HCT116 (cell line): ENCODE data around the gene ATF6B. TPM values are rescaled to one million over a fixed set of nuclear protein-coding genes. Genes with fewer than 3 reads are reported as not detected.

ENCODE experiments used
- ATAC-seq: fragments of 200-7000 bp; cut with Tn5 transposase; 2 replicates; pipeline ENCODE4 v1.9.1; 2020; ENCODE audit warnings: mild to moderate bottlenecking, moderate library complexity
- BruUV-seq: library from RNA; stranded (reverse); fragments of 400-500 nt; replicated peaks from 2 replicates; lab custom pipeline; 2021; lab: Mats Ljungman, UMichigan
- CTCF ChIA-PET: fragments of 300-600 bp; sonication (Branson Sonifier 250); formaldehyde crosslinking; loops from one replicate; lab custom pipeline; 2021; ENCODE audit warnings: antibody characterized with exemption; lab: Charles Lee
- POLR2A ChIA-PET: fragments of 300-600, 350-600 bp; sonication (Branson Sonifier 250); formaldehyde crosslinking; loops from one replicate; lab custom pipeline; 2021; ENCODE audit warnings: antibody characterized with exemption; lab: Charles Lee
- RAD21 ChIA-PET, 2 experiments: fragments of 300-600 bp; sonication (Branson Sonifier 250); formaldehyde crosslinking; loops; one replicate each; lab custom pipeline; 2023; ENCODE audit warnings: low total read pairs in 2 of 2; ENCODE audit not compliant: uncharacterized antibody in 2 of 2, unreplicated experiment in 2 of 2, low non-redundant PET in 1 of 2; lab: Charles Lee
- DNase-seq: peaks from one replicate; pipeline ENCODE4 v3.0.0-alpha.2; 2010; ENCODE audit warnings: low read depth, low spot score
- H2AFZ ChIP-seq: fragments of 200-600 bp; shearing (Covaris generic), sonication (generic); 2 replicates; pipeline ENCODE4 v1.6.1; 2017; ENCODE audit warnings: low read depth, mixed run types, mixed read lengths, antibody characterized with exemption, low read length; ENCODE audit not compliant: poor library complexity, severe bottlenecking
- H3K27ac ChIP-seq: 2 replicates; pipeline ENCODE4 v1.5.1; 2012; ENCODE audit warnings: low read depth, low read length
- H3K27me3 ChIP-seq: fragments of 200-600 bp; sonication (generic); 2 replicates; pipeline ENCODE4 v1.6.1; 2016; ENCODE audit warnings: mixed run types, low read length, mixed read lengths; ENCODE audit not compliant: insufficient read depth
- H3K36me3 ChIP-seq, 2 experiments: fragments of 200-500 bp in 1 of 2; fragments of 200-600 bp in 1 of 2; sonication (Bioruptor generic) in 1 of 2; sonication (generic) in 1 of 2; 2 replicates each; pipeline versions ENCODE4 v1.5.1 to v1.6.1; 2014 to 2016; ENCODE audit warnings: low read length in 2 of 2, inconsistent platforms in 1 of 2, mixed read lengths in 1 of 2, mixed run types in 1 of 2; ENCODE audit not compliant: insufficient read depth in 2 of 2, control insufficient read depth in 1 of 2
- H3K4me1 ChIP-seq, 2 experiments: fragments of 200-600 bp in 1 of 2; sonication (generic) in 1 of 2; 2 replicates each; pipeline versions ENCODE4 v1.5.1 to v1.6.1; 2012 to 2017; ENCODE audit warnings: low read length in 2 of 2, inconsistent platforms in 1 of 2, mild to moderate bottlenecking in 1 of 2, mixed read lengths in 1 of 2, mixed run types in 1 of 2, moderate library complexity in 1 of 2; ENCODE audit not compliant: insufficient read depth in 2 of 2, control insufficient read depth in 1 of 2
- H3K4me2 ChIP-seq: fragments of 200-600 bp; sonication (generic); 2 replicates; pipeline ENCODE4 v1.6.1; 2017; ENCODE audit warnings: mixed run types, low read length, mixed read lengths
- H3K4me3 ChIP-seq, 2 experiments: fragments of 200-600 bp in 1 of 2; sonication (generic) in 1 of 2; replicated peaks in 1 of 2; 2 replicates each; pipeline ENCODE4 v1.5.1; 2011 to 2016; ENCODE audit warnings: low read length in 2 of 2, control low read depth in 1 of 2, low read depth in 1 of 2, mild to moderate bottlenecking in 1 of 2, mixed read lengths in 1 of 2, mixed run types in 1 of 2
- H3K79me2 ChIP-seq: fragments of 200-600 bp; sonication (generic); 2 replicates; pipeline ENCODE4 v1.6.1; 2017; ENCODE audit warnings: mild to moderate bottlenecking, mixed run types, low read length, moderate library complexity, mixed read lengths; ENCODE audit not compliant: insufficient read depth
- H3K9ac ChIP-seq: fragments of 200-600 bp; sonication (generic); 2 replicates; pipeline ENCODE4 v1.6.1; 2016; ENCODE audit warnings: low read length, mixed read lengths
- H3K9me2 ChIP-seq: fragments of 200-600 bp; sonication (generic), shearing (Covaris generic); 2 replicates; pipeline ENCODE4 v1.6.1; 2017; ENCODE audit warnings: mixed run types, mild to moderate bottlenecking, moderate library complexity; ENCODE audit not compliant: insufficient read depth
- H3K9me3 ChIP-seq, 2 experiments: fragments of 200-500 bp in 1 of 2; fragments of 200-600 bp in 1 of 2; sonication (Bioruptor generic) in 1 of 2; sonication (generic) in 1 of 2; 2 replicates each; pipeline ENCODE4 v1.6.1; 2014 to 2017; ENCODE audit warnings: low read length in 2 of 2, mixed read lengths in 2 of 2, inconsistent platforms in 1 of 2, low read depth in 1 of 2, mild to moderate bottlenecking in 1 of 2, mixed run types in 1 of 2, moderate library complexity in 1 of 2; ENCODE audit not compliant: control insufficient read depth in 1 of 2, insufficient read depth in 1 of 2
- H4K20me1 ChIP-seq: fragments of 200-600 bp; sonication (generic), shearing (Covaris generic); 2 replicates; pipeline ENCODE4 v1.6.1; 2017; ENCODE audit warnings: mixed run types, mild to moderate bottlenecking, moderate library complexity; ENCODE audit not compliant: insufficient read depth
- CBX3 ChIP-seq: IDR thresholded peaks from 2 replicates; pipeline ENCODE4 v1.6.1; 2012; ENCODE audit warnings: low read depth
- CEBPB ChIP-seq: IDR thresholded peaks from 2 replicates; pipeline ENCODE4 v1.6.1; 2012; ENCODE audit warnings: low read depth
- EGR1 ChIP-seq: IDR thresholded peaks from 2 replicates; pipeline ENCODE4 v1.6.1; 2012; ENCODE audit warnings: low read depth
- ELF1 ChIP-seq: IDR thresholded peaks from 2 replicates; pipeline ENCODE4 v1.6.1; 2012; ENCODE audit warnings: low read depth, borderline replicate concordance
- FOSL1 ChIP-seq: IDR thresholded peaks from 2 replicates; pipeline ENCODE4 v1.6.1; 2012; ENCODE audit warnings: low read depth
- JUND ChIP-seq: IDR thresholded peaks from 2 replicates; pipeline ENCODE4 v1.6.1; 2012
- POLR2A ChIP-seq: IDR thresholded peaks from 2 replicates; pipeline ENCODE4 v1.7.0; 2011; ENCODE audit warnings: borderline replicate concordance; ENCODE audit not compliant: insufficient read depth, insufficient read length; ENCODE audit errors: extremely low read depth
- POLR2AphosphoS5 ChIP-seq: IDR thresholded peaks from 2 replicates; pipeline ENCODE4 v1.6.1; 2011; ENCODE audit warnings: mild to moderate bottlenecking, low read depth, low read length, moderate library complexity
- RAD21 ChIP-seq: IDR thresholded peaks from 2 replicates; pipeline ENCODE4 v1.6.1; 2012; ENCODE audit warnings: low read depth, mild to moderate bottlenecking
- SIN3A ChIP-seq: IDR thresholded peaks from 2 replicates; pipeline ENCODE4 v1.6.1; 2012; ENCODE audit warnings: low read depth
- SP1 ChIP-seq: IDR thresholded peaks from 2 replicates; pipeline ENCODE4 v1.6.1; 2012; ENCODE audit warnings: low read depth
- ZFX ChIP-seq: fragments of 450-650 bp; IDR thresholded peaks from 2 replicates; pipeline ENCODE4 v1.6.1; 2017
- intact Hi-C: fragments of 100-400 bp; cut with micrococcal nuclease; formaldehyde crosslinking; loops from 2 replicates; pipeline ENCODE4 v1.10.0; 2022
- total RNA-seq: library from RNA; stranded (reverse); gene quantifications from one replicate; pipeline ENCODE4 v1.2.1, GENCODE V29; 2021; ENCODE audit not compliant: unreplicated experiment
- TF ChIP-seq, protein P1 (sequence below): IDR thresholded peaks from 2 replicates; pipeline ENCODE4 v1.6.1; 2012; ENCODE audit warnings: low read depth
- TF ChIP-seq, protein P2 (sequence below): IDR thresholded peaks from 2 replicates; pipeline ENCODE4 v1.6.1; 2012
- TF ChIP-seq, protein P3 (sequence below): IDR thresholded peaks from 2 replicates; pipeline ENCODE4 v1.6.1; 2012

The ATF6B gene
- total RNA-seq, 1 experiment from 2014 or later, result 63.9 TPM

DNA sequence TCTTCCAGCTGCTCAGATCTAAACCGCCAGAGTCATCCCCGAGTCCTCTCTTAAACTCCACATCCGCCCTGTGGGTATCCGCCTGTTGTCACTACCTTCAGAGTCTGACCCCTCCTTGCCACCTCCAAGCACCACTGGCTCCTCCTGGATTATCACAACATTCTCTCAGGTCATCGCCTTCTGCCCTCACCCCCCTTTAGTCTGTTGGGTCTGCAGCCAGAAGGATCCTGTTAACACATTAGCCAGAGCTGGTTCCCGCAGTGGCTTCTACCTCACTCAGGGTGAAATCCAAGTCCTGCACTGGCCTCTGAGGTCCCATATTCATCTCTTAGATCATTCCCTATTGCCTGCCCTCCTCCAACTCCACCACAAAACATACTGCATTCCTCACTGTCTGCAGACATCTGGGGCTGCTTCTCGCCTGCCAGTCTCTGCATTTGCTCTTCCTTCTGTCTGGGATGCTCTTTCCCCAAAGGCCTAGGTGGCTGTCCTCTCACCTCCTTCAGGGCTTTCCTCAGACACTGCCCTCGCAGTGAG, 53.0 kb downstream of the ATF6B start:
- no peaks in the 10 kb centered on the region for H3K9me3 ChIP-seq
- peaks cover 5 to 37% of the 10 kb centered on the region in 2 experiments; a peak in 3 of 4 replicates for H3K4me1 ChIP-seq
- no peaks in the 10 kb centered on the region for H3K36me3 ChIP-seq
- no peaks in the 10 kb centered on the region for H3K9me2 ChIP-seq
- H3K27ac ChIP-seq, result no peak overlapping the region
- ChIA-PET POLR2A (interaction anchor here (1.6 kb wide), 1 partner anchor 12 kb away, joined by 3 read pairs; no protein-coding TSS in a partner anchor), CTCF (no interaction called here), RAD21 (no interaction called here)
- no TSS peak for BruUV-seq
- H3K4me3 ChIP-seq, result no peak overlapping the region
- DNase-seq, result no peak
- H4K20me1 ChIP-seq, result no peaks in the 10 kb centered on the region
- H2AFZ ChIP-seq, result no peak overlapping the region
- no peaks in the 10 kb centered on the region for H3K79me2 ChIP-seq
- no peak for ATAC-seq
- intact Hi-C loops, result no loop called here
- no peak overlapping the region for H3K4me2 ChIP-seq
- no peak overlapping the region for H3K9ac ChIP-seq
- no peaks in the 10 kb centered on the region for H3K27me3 ChIP-seq
- no peak for TF ChIP-seq SP1
- no peak for TF ChIP-seq FOSL1
- no peak for TF ChIP-seq CBX3
- TF ChIP-seq ZFX, result no peak
- TF ChIP-seq, protein P1, sequence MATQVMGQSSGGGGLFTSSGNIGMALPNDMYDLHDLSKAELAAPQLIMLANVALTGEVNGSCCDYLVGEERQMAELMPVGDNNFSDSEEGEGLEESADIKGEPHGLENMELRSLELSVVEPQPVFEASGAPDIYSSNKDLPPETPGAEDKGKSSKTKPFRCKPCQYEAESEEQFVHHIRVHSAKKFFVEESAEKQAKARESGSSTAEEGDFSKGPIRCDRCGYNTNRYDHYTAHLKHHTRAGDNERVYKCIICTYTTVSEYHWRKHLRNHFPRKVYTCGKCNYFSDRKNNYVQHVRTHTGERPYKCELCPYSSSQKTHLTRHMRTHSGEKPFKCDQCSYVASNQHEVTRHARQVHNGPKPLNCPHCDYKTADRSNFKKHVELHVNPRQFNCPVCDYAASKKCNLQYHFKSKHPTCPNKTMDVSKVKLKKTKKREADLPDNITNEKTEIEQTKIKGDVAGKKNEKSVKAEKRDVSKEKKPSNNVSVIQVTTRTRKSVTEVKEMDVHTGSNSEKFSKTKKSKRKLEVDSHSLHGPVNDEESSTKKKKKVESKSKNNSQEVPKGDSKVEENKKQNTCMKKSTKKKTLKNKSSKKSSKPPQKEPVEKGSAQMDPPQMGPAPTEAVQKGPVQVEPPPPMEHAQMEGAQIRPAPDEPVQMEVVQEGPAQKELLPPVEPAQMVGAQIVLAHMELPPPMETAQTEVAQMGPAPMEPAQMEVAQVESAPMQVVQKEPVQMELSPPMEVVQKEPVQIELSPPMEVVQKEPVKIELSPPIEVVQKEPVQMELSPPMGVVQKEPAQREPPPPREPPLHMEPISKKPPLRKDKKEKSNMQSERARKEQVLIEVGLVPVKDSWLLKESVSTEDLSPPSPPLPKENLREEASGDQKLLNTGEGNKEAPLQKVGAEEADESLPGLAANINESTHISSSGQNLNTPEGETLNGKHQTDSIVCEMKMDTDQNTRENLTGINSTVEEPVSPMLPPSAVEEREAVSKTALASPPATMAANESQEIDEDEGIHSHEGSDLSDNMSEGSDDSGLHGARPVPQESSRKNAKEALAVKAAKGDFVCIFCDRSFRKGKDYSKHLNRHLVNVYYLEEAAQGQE, result no peak
- TF ChIP-seq, protein P2, sequence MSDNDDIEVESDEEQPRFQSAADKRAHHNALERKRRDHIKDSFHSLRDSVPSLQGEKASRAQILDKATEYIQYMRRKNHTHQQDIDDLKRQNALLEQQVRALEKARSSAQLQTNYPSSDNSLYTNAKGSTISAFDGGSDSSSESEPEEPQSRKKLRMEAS, result no peak

DNA sequence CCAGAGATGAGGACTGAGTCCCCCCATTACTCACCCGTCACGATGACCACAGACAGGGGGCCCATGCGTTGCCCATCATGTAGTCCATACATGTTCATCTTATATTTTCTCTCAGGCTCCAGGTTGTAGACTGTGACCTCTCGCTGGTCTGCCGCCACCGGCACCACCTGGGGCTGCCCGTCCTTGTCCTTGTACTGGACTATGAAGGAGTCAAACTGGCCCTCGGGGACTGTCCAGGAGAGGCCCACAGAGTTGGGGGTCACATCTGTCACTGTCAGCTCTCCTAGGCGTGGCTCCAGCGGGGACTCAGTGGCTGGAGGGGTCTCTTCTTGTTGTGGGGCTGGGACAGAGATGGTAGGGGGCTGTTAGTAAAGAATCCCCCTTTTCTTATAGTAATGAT, 54.4 kb downstream of the ATF6B start:
- H3K36me3 ChIP-seq, result no peaks in the 10 kb centered on the region
- H3K9me3 ChIP-seq, result no peaks in the 10 kb centered on the region
- CTCF ChIA-PET, result no interaction called here
- POLR2A ChIA-PET, result no interaction called here
- intact Hi-C loops, result no loop called here
- H3K4me3 ChIP-seq, result no peak overlapping the region
- no peaks in the 10 kb centered on the region for H3K27me3 ChIP-seq
- H3K79me2 ChIP-seq, result no peaks in the 10 kb centered on the region
- no peak overlapping the region for H3K27ac ChIP-seq
- RAD21 ChIA-PET, result no interaction called here
- no TSS peak for BruUV-seq
- H2AFZ ChIP-seq, result no peak overlapping the region
- no peak overlapping the region for H3K4me2 ChIP-seq
- no peak overlapping the region for H3K9ac ChIP-seq
- H3K9me2 ChIP-seq, result no peaks in the 10 kb centered on the region
- no peak for DNase-seq
- TF ChIP-seq ZFX, result no peak
- TF ChIP-seq POLR2AphosphoS5, result no peak
- TF ChIP-seq SIN3A, result no peak
- TF ChIP-seq, protein P3, sequence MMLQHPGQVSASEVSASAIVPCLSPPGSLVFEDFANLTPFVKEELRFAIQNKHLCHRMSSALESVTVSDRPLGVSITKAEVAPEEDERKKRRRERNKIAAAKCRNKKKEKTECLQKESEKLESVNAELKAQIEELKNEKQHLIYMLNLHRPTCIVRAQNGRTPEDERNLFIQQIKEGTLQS, result no peak
- TF ChIP-seq CBX3, result no peak
- no peak for TF ChIP-seq SP1
- no peak for TF ChIP-seq CEBPB
- TF ChIP-seq JUND, result no peak
- TF ChIP-seq ELF1, result no peak
- no peak for TF ChIP-seq POLR2A
- no peak for TF ChIP-seq EGR1
- no peak for TF ChIP-seq RAD21
- TF ChIP-seq, all 23 proteins: peak for 0
- Histone ChIP-seq H3K4me1 (peaks cover 2 to 30% of the 10 kb centered on the region in 2 experiments; a peak in 2 of 4 replicates), H4K20me1 (no peaks in the 10 kb centered on the region)
- no peak for ATAC-seq
